SK-N-SH (cell line): ENCODE results near the gene MMP14.
A peak's percentile ranks its signal among the peaks of the same experiment; 100 is the strongest.

Experiments used
- CTCF ChIP-seq: fragments of 200-600 bp; sonication (generic); IDR thresholded peaks from 2 replicates; pipeline ENCODE4 v1.6.1; 2017; ENCODE audit warnings: antibody characterized with exemption, mild to moderate bottlenecking, moderate library complexity
- POLR2AphosphoS5 ChIP-seq: IDR thresholded peaks from 2 replicates; pipeline ENCODE4 v1.6.1; 2012; ENCODE audit warnings: low read depth, low read length
- RAD21 ChIP-seq: IDR thresholded peaks from 2 replicates; pipeline ENCODE4 v1.6.1; 2012; ENCODE audit warnings: mild to moderate bottlenecking, low read length
- REST ChIP-seq: IDR thresholded peaks from 2 replicates; pipeline ENCODE4 v1.6.1; 2012; ENCODE audit warnings: mild to moderate bottlenecking, low read depth, low read length, moderate library complexity
- TAF1 ChIP-seq: IDR thresholded peaks from 2 replicates; pipeline ENCODE4 v1.6.1; 2012; ENCODE audit warnings: low read depth, mild to moderate bottlenecking, low read length, moderate library complexity, borderline replicate concordance
- TF ChIP-seq, protein P1 (sequence below): IDR thresholded peaks from 2 replicates; pipeline ENCODE4 v1.4.0; 2012; ENCODE audit warnings: low read depth, borderline replicate concordance

DNA sequence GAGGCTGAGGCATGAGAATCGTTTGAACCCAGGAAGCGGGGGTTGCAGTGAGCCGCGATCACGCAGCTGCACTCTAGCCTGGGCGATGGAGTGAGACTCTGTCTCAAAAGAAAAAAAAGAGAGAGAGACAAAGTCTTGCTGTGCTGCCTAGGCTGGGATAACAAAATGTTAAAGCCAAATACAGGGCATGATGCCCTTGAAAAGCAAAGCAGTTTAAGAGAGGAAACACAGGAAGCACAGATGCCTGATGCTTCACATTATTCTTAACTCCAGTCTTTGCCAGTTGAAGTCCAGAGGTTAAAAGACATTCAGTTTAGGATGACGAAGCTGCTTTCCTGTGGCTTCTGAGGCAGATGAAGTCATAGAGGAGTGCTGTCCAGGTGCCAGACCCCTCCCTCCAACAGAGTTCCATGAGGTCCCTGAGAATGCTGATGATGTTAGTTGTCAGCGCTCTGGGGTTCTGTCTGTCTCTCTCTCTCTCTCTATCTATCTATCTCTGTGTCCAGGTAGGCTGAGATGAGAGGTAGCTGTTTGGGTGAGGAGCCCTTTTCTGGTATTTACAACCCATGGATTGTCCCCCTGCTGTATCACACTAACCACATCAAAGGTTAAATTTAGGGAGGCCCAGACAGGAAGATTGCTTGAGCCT, 11.6 kb upstream of the MMP14 start:
- TF ChIP-seq POLR2AphosphoS5 (peak; percentile 29; the same call in 1 of the 2 replicates), TAF1 (no peak), RAD21 (no peak), CTCF (no peak), REST (no peak)
- TF ChIP-seq, protein P1, sequence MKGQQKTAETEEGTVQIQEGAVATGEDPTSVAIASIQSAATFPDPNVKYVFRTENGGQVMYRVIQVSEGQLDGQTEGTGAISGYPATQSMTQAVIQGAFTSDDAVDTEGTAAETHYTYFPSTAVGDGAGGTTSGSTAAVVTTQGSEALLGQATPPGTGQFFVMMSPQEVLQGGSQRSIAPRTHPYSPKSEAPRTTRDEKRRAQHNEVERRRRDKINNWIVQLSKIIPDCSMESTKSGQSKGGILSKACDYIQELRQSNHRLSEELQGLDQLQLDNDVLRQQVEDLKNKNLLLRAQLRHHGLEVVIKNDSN: no peak
